NB4 (cell line): ENCODE measurements around the gene GALNT2.

Experiments used
- CTCF ChIP-seq: IDR thresholded peaks from one replicate; pipeline ENCODE4 v1.5.1; 2012; ENCODE audit warnings: low read depth, low read length
- POLR2A ChIP-seq: IDR thresholded peaks from 2 replicates; pipeline ENCODE4 v1.6.1; 2011; ENCODE audit warnings: mild to moderate bottlenecking; ENCODE audit not compliant: insufficient read length; ENCODE audit errors: extremely low read depth

DNA sequence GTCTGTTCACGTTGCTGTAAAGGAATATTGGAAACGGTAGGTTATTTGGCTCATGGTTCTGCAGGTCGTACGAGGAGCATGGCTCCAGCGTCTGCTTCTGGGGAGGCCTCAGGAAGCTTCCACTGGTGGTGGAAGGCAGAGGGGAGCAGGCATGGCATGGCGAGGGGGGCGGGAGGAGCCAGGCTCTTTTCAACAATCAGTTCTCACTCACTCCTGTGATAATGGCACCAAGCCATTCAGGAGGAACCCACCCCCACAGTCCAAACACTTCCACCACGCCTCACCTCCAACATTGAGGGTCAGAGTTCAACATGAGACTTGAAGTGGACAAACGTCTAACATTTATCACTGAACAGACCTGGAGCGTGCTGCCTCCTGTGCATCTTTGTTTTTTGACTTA, 217.9 kb downstream of the GALNT2 start:
- TF ChIP-seq CTCF (no peak), POLR2A (no peak)
